ENCODE data around the gene SUPT3H.
"Not testable (repeated sequence)": the region's sequence is repeated elsewhere in the genome, so short reads cannot be mapped to it uniquely, and the experiment has no call there.

The SUPT3H gene

GRCh38 chr6:45199554-45199953 is 178.2 kb downstream of the SUPT3H start:
- no peak overlapping the region for H3K4me3 ChIP-seq (ENCODE audit: low read depth, low read length)
- DNase-seq (ENCODE audit: low read depth) = no peak

GRCh38 chr6:45196121-45196520 is 181.6 kb downstream of the SUPT3H start:
- no peak for DNase-seq (ENCODE audit: low read depth)
- no peak overlapping the region for H3K4me3 ChIP-seq (ENCODE audit: low read depth, low read length)

GRCh38 chr6:45195137-45195536 is 182.6 kb downstream of the SUPT3H start:
- DNase-seq (ENCODE audit: low read depth) = no peak
- no peak overlapping the region for H3K4me3 ChIP-seq (ENCODE audit: low read depth, low read length)

GRCh38 chr6:45192556-45192955 is 185.2 kb downstream of the SUPT3H start:
- no peak for DNase-seq (ENCODE audit: low read depth)
- H3K4me3 ChIP-seq (ENCODE audit: low read depth, low read length) = no peak overlapping the region

- DNase-seq (ENCODE audit: low read depth) = no peak
- no peak overlapping the region for H3K4me3 ChIP-seq (ENCODE audit: low read depth, low read length)
Measured at GRCh38 chr6:45191414-45191813, 186.3 kb downstream of the SUPT3H start.

- DNase-seq (ENCODE audit: low read depth) = peak; percentile 19
- H3K4me3 ChIP-seq (ENCODE audit: low read depth, low read length) = no peak overlapping the region
Measured at GRCh38 chr6:45187836-45188235, 189.9 kb downstream of the SUPT3H start.

- no peak for DNase-seq (ENCODE audit: low read depth)
- H3K4me3 ChIP-seq (ENCODE audit: low read depth, low read length) = no peak overlapping the region
Measured at GRCh38 chr6:45185403-45186251, 192.1 kb downstream of the SUPT3H start.

GRCh38 chr6:45184937-45185336 is 192.8 kb downstream of the SUPT3H start:
- no peak for DNase-seq (ENCODE audit: low read depth)
- no peak overlapping the region for H3K4me3 ChIP-seq (ENCODE audit: low read depth, low read length)

GRCh38 chr6:45184040-45184439 is 193.7 kb downstream of the SUPT3H start:
- DNase-seq (ENCODE audit: low read depth) = no peak
- no peak overlapping the region for H3K4me3 ChIP-seq (ENCODE audit: low read depth, low read length)

- not testable (repeated sequence) for H3K4me3 ChIP-seq (ENCODE audit: low read depth, low read length); DNase-seq (ENCODE audit: low read depth)
Measured at GRCh38 chr6:45176373-45176772, 201.4 kb downstream of the SUPT3H start.

- no peak overlapping the region for H3K4me3 ChIP-seq (ENCODE audit: low read depth, low read length)
- DNase-seq (ENCODE audit: low read depth) = no peak
Measured at GRCh38 chr6:45175272-45175671, 202.5 kb downstream of the SUPT3H start.

GRCh38 chr6:45174045-45174444 is 203.7 kb downstream of the SUPT3H start:
- H3K4me3 ChIP-seq (ENCODE audit: low read depth, low read length) = no peak overlapping the region
- no peak for DNase-seq (ENCODE audit: low read depth)

- H3K4me3 ChIP-seq (ENCODE audit: low read depth, low read length) = no peak overlapping the region
- DNase-seq (ENCODE audit: low read depth) = no peak
Measured at GRCh38 chr6:45171380-45171779, 206.4 kb downstream of the SUPT3H start.

GRCh38 chr6:45170309-45170708 is 207.4 kb downstream of the SUPT3H start:
- no peak overlapping the region for H3K4me3 ChIP-seq (ENCODE audit: low read depth, low read length)
- DNase-seq (ENCODE audit: low read depth) = no peak

- no peak for DNase-seq (ENCODE audit: low read depth)
- no peak overlapping the region for H3K4me3 ChIP-seq (ENCODE audit: low read depth, low read length)
Measured at GRCh38 chr6:45169815-45170214, 207.9 kb downstream of the SUPT3H start.

- no peak overlapping the region for H3K4me3 ChIP-seq (ENCODE audit: low read depth, low read length)
- DNase-seq (ENCODE audit: low read depth) = no peak
Measured at GRCh38 chr6:45163952-45164766, 213.6 kb downstream of the SUPT3H start.

GRCh38 chr6:45160305-45160704 is 217.4 kb downstream of the SUPT3H start:
- no peak overlapping the region for H3K4me3 ChIP-seq (ENCODE audit: low read depth, low read length)

GRCh38 chr6:45156075-45156474 is 221.7 kb downstream of the SUPT3H start:
- no peak for DNase-seq (ENCODE audit: low read depth)

More at GRCh38 chr6:45160305-45160704, 217.4 kb downstream of the SUPT3H start:
- DNase-seq (ENCODE audit: low read depth) = no peak

GRCh38 chr6:45155341-45155894 is 222.3 kb downstream of the SUPT3H start:
- no peak for DNase-seq (ENCODE audit: low read depth)
- H3K4me3 ChIP-seq (ENCODE audit: low read depth, low read length) = no peak overlapping the region

More at GRCh38 chr6:45156075-45156474, 221.7 kb downstream of the SUPT3H start:
- H3K4me3 ChIP-seq (ENCODE audit: low read depth, low read length) = no peak overlapping the region

GRCh38 chr6:45154679-45155078 is 223.1 kb downstream of the SUPT3H start:
- DNase-seq (ENCODE audit: low read depth) = no peak
- no peak overlapping the region for H3K4me3 ChIP-seq (ENCODE audit: low read depth, low read length)
